Spleen (tissue), 11 donors: ENCODE results near the gene GALNT18. TPM values are rescaled to one million over a fixed set of nuclear protein-coding genes. Genes with fewer than 3 reads are reported as not detected.

Experiments used
- DNase-seq: peaks from one replicate; pipeline ENCODE4 v3.0.0-alpha.2; 2020
- H3K27ac ChIP-seq, 8 donors: fragments of 200-600 bp; sonication (generic) in 7 of 8; 1 replicate in 4 of 8; 2 replicates in 4 of 8; pipeline versions ENCODE4 v1.5.0 to v1.8.0; 2016 to 2021; ENCODE audit warnings: inconsistent platforms in 4 of 8, mild to moderate bottlenecking in 4 of 8, moderate library complexity in 1 of 8
- H3K27me3 ChIP-seq, 7 donors: fragments of 200-600 bp; sonication (generic) in 6 of 7; replicated peaks in 1 of 7; 1 replicate in 4 of 7; 2 replicates in 3 of 7; pipeline versions ENCODE4 v1.5.0 to v1.8.0; 2016 to 2021; ENCODE audit warnings: inconsistent platforms in 3 of 7, mild to moderate bottlenecking in 1 of 7
- H3K36me3 ChIP-seq, 6 donors: fragments of 200-600 bp; sonication (generic) in 5 of 6; 1 replicate in 4 of 6; 2 replicates in 2 of 6; pipeline versions ENCODE4 v1.5.0 to v1.8.0; 2016 to 2021; ENCODE audit warnings: inconsistent platforms in 2 of 6
- H3K4me1 ChIP-seq, 6 donors: fragments of 200-600 bp; sonication (generic) in 5 of 6; 1 replicate in 3 of 6; 2 replicates in 3 of 6; pipeline versions ENCODE4 v1.5.0 to v1.8.0; 2016 to 2021; ENCODE audit warnings: inconsistent platforms in 3 of 6
- H3K4me3 ChIP-seq, 8 donors: fragments of 200-600 bp; sonication (generic) in 7 of 8; 1 replicate in 4 of 8; 2 replicates in 4 of 8; pipeline versions ENCODE4 v1.5.0 to v1.8.0; 2016 to 2021; ENCODE audit warnings: inconsistent platforms in 4 of 8, mild to moderate bottlenecking in 4 of 8, moderate library complexity in 2 of 8
- H3K9me3 ChIP-seq, 8 donors: fragments of 200-600 bp; sonication (generic) in 7 of 8; 1 replicate in 4 of 8; 2 replicates in 4 of 8; pipeline versions ENCODE4 v1.5.0 to v1.8.0; 2016 to 2021; ENCODE audit warnings: inconsistent platforms in 4 of 8
- CTCF ChIP-seq, 11 experiments: fragments of 200-600 bp in 7 of 11; fragments of 450-650 bp in 4 of 11; sonication (generic) in 4 of 11; IDR thresholded peaks in 8 of 11; conservative IDR thresholded peaks in 3 of 11; 1 replicate in 7 of 11; 2 replicates in 4 of 11; pipeline versions ENCODE4 v1.4.0 to v1.8.0; 2016 to 2021; ENCODE audit warnings: antibody characterized with exemption in 11 of 11, inconsistent platforms in 4 of 11, mild to moderate bottlenecking in 1 of 11
- POLR2A ChIP-seq, 3 donors: fragments of 450-650 bp; IDR thresholded peaks; one replicate each; pipeline ENCODE4 v1.5.1; 2017; ENCODE audit warnings: antibody characterized with exemption in 3 of 3, mild to moderate bottlenecking in 1 of 3
- POLR2AphosphoS5 ChIP-seq, 3 donors: sonication (generic); formaldehyde crosslinking; IDR thresholded peaks; one replicate each; pipeline ENCODE4 v1.5.1; 2017; ENCODE audit warnings: antibody characterized with exemption in 3 of 3
- WGBS, 5 donors: extraction: QIAGEN DNeasy Blood & Tissue Kit in 3 of 5; methylation state at CpG; one replicate each; pipeline versions ENCODE4 v1.1.5 to v1.1.7; 2013 to 2018; 5-methylcytosine and 5-hydroxymethylcytosine counted together
- intact Hi-C: fragments of 100-400 bp; cut with DNase I; formaldehyde crosslinking; loops from one replicate; pipeline ENCODE4 v1.15.0; 2023; ENCODE audit warnings: low total_unique reads
- polyA plus RNA-seq, 3 donors: library from polyadenylated mRNA; stranded (reverse); fragments of 200-250 nt; gene quantifications; one replicate each; pipeline ENCODE4 v1.2.1, GENCODE V29; 2013
- total RNA-seq, 7 donors: library from RNA; depleted of rRNA in 3 of 7; stranded (reverse); fragments of >200 nt in 3 of 7; fragmentation: NEBNext Ultra II Directional in 4 of 7; extraction: Animal tissue kit (Norgen Biotek cat#: 25700) in 4 of 7; gene quantifications; one replicate each; pipeline versions ENCODE4 v1.1.0 to v1.2.1, GENCODE V29; 2016 to 2021
- donor health status: healthy with polysubstance abuse.
- donor health status: DM: no; HTN: no; CAD: no; lungs with moderate emphysema.
- donor health status: DM: no; HTN: no; CAD: no.
- donor health status: Bipolar disorder and iron deficiency.
- donor health status: healthy.
- donor health status: DM: no; HTN: no; CAD: no.
- donor health status: DM: yes; HTN: yes; CAD: no.

Gene GALNT18
- total and polyA plus RNA-seq, 10 donors = 0.87 to 6.9 (median 3.9) TPM

GRCh38 chr11:11265994-11266606 is 355.7 kb downstream of the GALNT18 start:
- no peak overlapping the region for H3K4me3 ChIP-seq
- no peak for DNase-seq
- peak in 1 of 3 donors; percentile 20 for TF ChIP-seq POLR2AphosphoS5 (IDR thresholded peaks at IDR 0.05)
- peak in 10 of 11 experiments; percentile 57 to 91 (median 74) for TF ChIP-seq CTCF (IDR thresholded peaks at IDR 0.05 in 8 of 11, conservative IDR thresholded peaks at IDR 0.05 in 3 of 11)
- no peak for TF ChIP-seq POLR2A (IDR thresholded peaks at IDR 0.05)
- H3K36me3 ChIP-seq = no peaks in the 10 kb centered on the region
- H3K27ac ChIP-seq = no peak overlapping the region
- H3K4me1 ChIP-seq = peaks cover 0 to 19% (median 5%) of the 10 kb centered on the region in 6 donors
- intact Hi-C loops = no loop called here
- WGBS, 5 donors = 39 to 47% (median 41%) methylated on average over 8 of the region's 8 CpGs
- H3K27me3 ChIP-seq = no peaks in the 10 kb centered on the region
- H3K9me3 ChIP-seq = no peaks in the 10 kb centered on the region

GRCh38 chr11:11265320-11265719 is 356.5 kb downstream of the GALNT18 start:
- DNase-seq = no peak
- intact Hi-C loops = no loop called here
- H3K4me1 ChIP-seq = peaks cover 0 to 19% (median 5%) of the 10 kb centered on the region in 6 donors

GRCh38 chr11:11263238-11264005 is 358.4 kb downstream of the GALNT18 start:
- WGBS, 5 donors = 35 to 39% (median 37%) methylated on average over 8 of the region's 8 CpGs
- H3K36me3 ChIP-seq = no peaks in the 10 kb centered on the region
- H3K4me3 ChIP-seq = no peak overlapping the region
- TF ChIP-seq POLR2A (IDR thresholded peaks at IDR 0.05) (no peak), CTCF (IDR thresholded peaks at IDR 0.05 in 8 of 11, conservative IDR thresholded peaks at IDR 0.05 in 3 of 11) (no peak), POLR2AphosphoS5 (IDR thresholded peaks at IDR 0.05) (no peak)
- no peak for DNase-seq
- no peak overlapping the region for H3K27ac ChIP-seq
- intact Hi-C loops = no loop called here
- no peaks in the 10 kb centered on the region for H3K27me3 ChIP-seq
- no peaks in the 10 kb centered on the region for H3K9me3 ChIP-seq
- H3K4me1 ChIP-seq = peaks cover 0 to 19% (median 5%) of the 10 kb centered on the region in 6 donors

More at GRCh38 chr11:11265320-11265719, 356.5 kb downstream of the GALNT18 start:
- no peaks in the 10 kb centered on the region for H3K9me3 ChIP-seq
- no peaks in the 10 kb centered on the region for H3K36me3 ChIP-seq
- no peak for TF ChIP-seq CTCF (IDR thresholded peaks at IDR 0.05 in 8 of 11, conservative IDR thresholded peaks at IDR 0.05 in 3 of 11)
- TF ChIP-seq POLR2A (IDR thresholded peaks at IDR 0.05) = no peak
- TF ChIP-seq POLR2AphosphoS5 (IDR thresholded peaks at IDR 0.05) = no peak
- H3K27me3 ChIP-seq = no peaks in the 10 kb centered on the region
- 20 to 49% (median 35%) methylated on average over 3 of the region's 3 CpGs for WGBS, 5 donors
- H3K27ac ChIP-seq = no peak overlapping the region
- no peak overlapping the region for H3K4me3 ChIP-seq
